ENCODE data around the gene RTL1. TPM values are rescaled to one million over a fixed set of nuclear protein-coding genes. Genes with fewer than 3 reads are reported as not detected.

Gene RTL1
- total RNA-seq, 1 donor from 2014 or later: not detected

DNA sequence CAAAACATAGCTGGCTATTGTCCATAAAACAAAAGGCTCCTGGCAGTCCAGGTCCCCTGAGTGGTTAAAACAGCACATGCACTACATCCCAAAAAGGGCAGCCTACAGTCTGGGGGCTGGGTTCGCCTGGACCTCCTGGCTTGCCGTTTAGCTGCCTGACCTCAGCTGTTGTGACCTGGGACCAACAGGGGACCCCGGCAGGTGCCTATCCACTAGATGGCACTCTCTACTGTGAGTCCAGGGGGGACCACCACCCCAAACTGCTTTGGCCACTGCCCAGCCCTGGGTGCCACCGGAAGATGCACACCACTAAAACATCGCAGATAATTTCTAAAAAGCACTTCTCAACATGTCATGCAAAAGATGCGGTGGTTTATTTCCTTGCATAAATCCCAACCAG, 2.9 kb upstream of the RTL1 start:
- peaks cover 92% of the 10 kb centered on the region for H3K27me3 ChIP-seq (ENCODE audit: low read depth)
- DNase-seq: no peak
- TF ChIP-seq CTCF (IDR thresholded peaks at IDR 0.05; ENCODE audit: borderline replicate concordance): no peak
- peaks cover 3% of the 10 kb centered on the region for H3K4me1 ChIP-seq
- H3K27ac ChIP-seq (replicated peaks): no peak overlapping the region
- intact Hi-C loops (cut with micrococcal nuclease): no loop called here
- H3K9me3 ChIP-seq (replicated peaks): no peaks in the 10 kb centered on the region
- no peak overlapping the region for H3K4me3 ChIP-seq
- H3K36me3 ChIP-seq: no peaks in the 10 kb centered on the region

DNA sequence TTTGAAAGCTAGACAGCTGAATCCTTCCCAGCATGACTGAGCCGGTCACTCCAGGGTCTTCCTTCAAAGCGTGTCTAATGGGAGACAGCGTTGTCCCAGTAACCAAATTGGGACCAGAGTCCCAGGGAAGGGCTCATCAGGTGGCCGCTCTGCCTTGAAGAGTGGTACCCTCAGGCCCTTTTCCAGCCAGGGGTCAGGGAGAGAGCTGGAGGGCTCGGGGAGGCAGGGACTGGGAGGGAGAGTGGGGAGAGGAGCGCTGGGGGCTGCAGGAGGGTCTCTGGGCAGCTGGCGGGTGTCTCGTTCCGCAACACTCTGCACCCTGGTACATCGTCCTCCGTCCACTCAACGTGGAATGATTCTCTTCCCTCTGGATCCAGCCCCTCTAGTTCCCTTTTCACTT, 1.6 kb upstream of the RTL1 start:
- no peak for DNase-seq
- TF ChIP-seq CTCF (IDR thresholded peaks at IDR 0.05; ENCODE audit: borderline replicate concordance): no peak
- Histone ChIP-seq H3K9me3 (replicated peaks) (no peaks in the 10 kb centered on the region), H3K27ac (replicated peaks) (no peak overlapping the region), H3K4me1 (peaks cover 10% of the 10 kb centered on the region), H3K36me3 (no peaks in the 10 kb centered on the region), H3K4me3 (no peak overlapping the region), H3K27me3 (ENCODE audit: low read depth) (peaks cover 92% of the 10 kb centered on the region)
- intact Hi-C loops (cut with micrococcal nuclease): no loop called here

- Histone ChIP-seq H3K36me3 (no peaks in the 10 kb centered on the region), H3K4me3 (peak overlapping the region; percentile 33), H3K27me3 (ENCODE audit: low read depth) (peaks cover 95% of the 10 kb centered on the region), H3K27ac (replicated peaks) (no peak overlapping the region), H3K4me1 (peaks cover 17% of the 10 kb centered on the region), H3K9me3 (replicated peaks) (no peaks in the 10 kb centered on the region)
- no peak for TF ChIP-seq CTCF (IDR thresholded peaks at IDR 0.05; ENCODE audit: borderline replicate concordance)
- no peak for DNase-seq
- intact Hi-C loops (cut with micrococcal nuclease): no loop called here
Measured at GRCh38 chr14:100904307-100905087, 975 bp upstream of the RTL1 start.

DNA sequence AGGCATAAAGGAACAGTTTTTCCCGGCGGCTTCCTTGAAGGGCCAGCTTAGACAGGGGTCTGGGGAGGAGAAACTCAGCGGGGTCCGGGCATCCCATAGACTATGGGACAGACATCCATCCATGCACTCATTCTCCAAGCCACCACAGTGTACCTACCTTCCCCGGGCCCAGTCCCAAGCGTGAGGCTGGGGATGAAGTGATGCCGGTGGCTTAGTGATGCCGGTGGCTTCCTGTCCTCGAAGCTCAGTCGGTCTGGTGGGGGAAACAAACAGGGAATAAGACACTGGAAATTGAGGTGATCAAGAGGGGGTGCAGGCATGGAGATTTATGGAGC, 421 bp downstream of the RTL1 start:
- H3K27me3 ChIP-seq (ENCODE audit: low read depth): peaks cover 99% of the 10 kb centered on the region
- H3K4me3 ChIP-seq: no peak overlapping the region
- DNase-seq: no peak
- TF ChIP-seq CTCF (IDR thresholded peaks at IDR 0.05; ENCODE audit: borderline replicate concordance): no peak
- intact Hi-C loops (cut with micrococcal nuclease): no loop called here
- no peak overlapping the region for H3K27ac ChIP-seq (replicated peaks)
- H3K4me1 ChIP-seq: peaks cover 30% of the 10 kb centered on the region
- H3K9me3 ChIP-seq (replicated peaks): no peaks in the 10 kb centered on the region
- no peaks in the 10 kb centered on the region for H3K36me3 ChIP-seq

DNA sequence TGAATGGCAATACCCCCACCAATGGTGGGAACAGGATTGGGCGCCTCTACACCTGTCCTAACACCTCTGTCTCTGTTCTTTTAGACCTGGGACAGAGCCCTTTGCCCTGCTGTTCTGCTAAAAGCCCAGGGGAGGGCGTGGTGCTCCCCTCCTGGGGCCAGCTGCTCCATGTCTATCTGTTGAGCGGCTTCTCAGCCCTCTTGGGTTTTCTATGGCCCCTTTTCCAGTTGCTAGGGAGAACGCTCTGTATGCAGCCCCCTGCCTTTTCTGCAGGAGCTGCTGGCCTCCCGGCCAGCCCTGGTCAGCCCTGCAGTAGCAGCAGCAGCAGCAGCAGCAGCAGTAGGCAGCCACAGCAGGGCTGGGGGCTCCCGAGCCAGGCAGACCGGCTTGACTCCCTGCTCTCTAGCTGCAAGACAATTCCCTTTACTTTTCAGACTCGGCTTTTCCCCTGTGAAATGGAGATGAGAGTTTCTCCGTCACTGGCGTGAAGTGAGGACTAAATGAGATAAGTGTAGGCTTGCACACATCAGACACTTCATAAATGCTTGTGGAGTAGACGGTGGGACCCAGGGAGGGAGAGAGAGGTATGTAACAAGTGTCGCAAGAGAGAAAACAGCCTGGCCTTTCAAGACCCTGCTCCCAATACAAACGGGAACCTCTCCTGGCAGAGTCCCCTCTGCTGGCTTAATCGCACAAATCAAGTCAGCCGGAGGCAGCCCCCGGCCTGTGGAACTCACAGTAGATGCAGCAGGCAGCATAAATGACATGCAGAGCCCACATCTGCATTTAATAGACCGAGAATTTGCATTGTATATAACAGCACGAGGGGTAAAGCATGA, 1.0 kb downstream of the RTL1 start:
- no peak overlapping the region for H3K4me3 ChIP-seq
- intact Hi-C loops (cut with micrococcal nuclease): no loop called here
- peaks cover 30% of the 10 kb centered on the region for H3K4me1 ChIP-seq
- H3K36me3 ChIP-seq: no peaks in the 10 kb centered on the region
- no peaks in the 10 kb centered on the region for H3K9me3 ChIP-seq (replicated peaks)
- peaks cover 97% of the 10 kb centered on the region for H3K27me3 ChIP-seq (ENCODE audit: low read depth)
- H3K27ac ChIP-seq (replicated peaks): no peak overlapping the region
- no peak for TF ChIP-seq CTCF (IDR thresholded peaks at IDR 0.05; ENCODE audit: borderline replicate concordance)
- no peak for DNase-seq

All from left ventricle myocardium inferior (tissue), 1 donor.